Measurements from ENCODE around the gene POU3F3.

POU3F3 gene

DNA sequence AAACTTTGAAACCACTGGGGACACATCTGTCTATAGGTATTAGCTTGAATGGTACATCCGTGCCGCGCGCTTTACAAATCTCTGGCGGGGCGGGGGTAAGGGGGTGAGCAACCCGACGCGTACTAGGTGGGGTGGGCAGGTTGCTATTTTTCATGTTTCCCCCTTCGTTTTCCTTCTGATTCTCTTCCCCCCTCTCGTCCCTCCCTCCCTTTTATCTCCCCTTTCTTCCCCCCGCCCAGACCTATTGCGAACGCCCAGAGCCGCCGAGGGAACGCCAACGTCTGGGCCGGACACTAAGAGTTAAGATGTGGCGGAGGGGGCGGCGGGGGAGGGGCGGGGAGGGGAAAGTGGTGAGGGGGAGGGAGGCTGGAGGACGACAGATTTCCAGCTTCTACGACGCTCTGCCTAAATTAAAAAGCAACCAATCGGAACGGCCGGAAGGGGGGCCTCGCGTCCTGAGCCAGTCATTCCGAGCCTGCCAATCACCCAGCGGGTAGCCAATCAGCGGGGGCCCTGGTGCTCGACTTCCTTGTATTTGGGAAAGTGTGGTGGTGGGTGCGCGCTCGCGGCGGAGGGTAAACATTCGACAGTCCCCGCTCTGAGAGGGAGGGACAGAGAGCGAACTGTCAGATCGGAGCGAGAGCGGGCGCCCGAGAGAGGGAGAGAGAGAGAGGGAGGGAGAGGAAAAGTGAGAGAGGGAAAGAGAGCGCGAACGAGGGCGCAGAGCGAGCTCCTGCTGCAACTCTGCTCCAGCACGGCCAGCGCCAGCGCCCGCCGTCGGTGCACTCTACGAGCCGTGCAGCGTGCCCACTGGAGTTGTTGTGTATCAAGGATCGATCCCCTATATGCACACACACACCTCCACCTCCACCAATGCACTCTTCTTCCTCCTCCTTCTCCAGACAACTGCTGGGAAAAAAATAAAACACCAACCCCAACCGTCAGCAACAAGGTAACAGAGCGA is at the start of gene POU3F3:
POU3F3 (plus strand) TSS at position 582 of the 964 bp plus-strand sequence. CDS start 1,396 bp downstream, outside the sequence.
- no peak for FAIRE-seq

DNA sequence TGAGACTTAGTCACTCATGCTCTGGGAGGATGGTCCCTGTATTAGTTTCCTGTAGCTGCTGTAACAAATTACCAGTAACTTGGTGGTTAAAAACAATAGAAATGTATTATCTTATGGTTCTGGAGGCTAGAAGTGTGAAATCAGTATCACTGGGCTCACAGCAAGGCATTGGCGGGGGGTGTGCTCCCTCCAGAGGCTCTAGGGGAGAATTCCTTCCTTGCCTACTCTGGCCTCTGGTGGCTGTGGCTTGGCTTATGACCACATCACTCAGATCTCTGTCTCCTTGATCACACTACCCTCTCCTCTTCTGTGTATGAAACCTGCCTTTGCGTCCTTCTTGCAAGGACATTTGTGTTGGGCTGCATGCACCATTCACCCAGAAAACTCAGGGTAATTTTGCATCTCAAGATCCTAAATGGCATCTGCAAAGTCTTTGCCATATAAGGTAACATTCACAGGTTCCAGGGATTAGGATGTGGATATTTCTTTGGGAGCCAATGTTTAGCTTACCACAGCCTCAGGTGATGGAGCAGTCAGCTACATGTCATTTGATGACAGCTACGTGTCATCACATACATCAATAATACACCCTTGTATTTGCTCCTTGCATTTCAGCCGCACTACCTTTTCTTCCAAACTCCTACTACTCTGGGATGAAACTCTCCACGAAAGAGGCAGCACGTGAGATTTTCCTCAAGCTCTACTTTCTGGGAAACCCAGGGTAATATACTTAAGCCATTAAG is 49.6 kb upstream of the POU3F3 start:
- no peak for FAIRE-seq

DNA sequence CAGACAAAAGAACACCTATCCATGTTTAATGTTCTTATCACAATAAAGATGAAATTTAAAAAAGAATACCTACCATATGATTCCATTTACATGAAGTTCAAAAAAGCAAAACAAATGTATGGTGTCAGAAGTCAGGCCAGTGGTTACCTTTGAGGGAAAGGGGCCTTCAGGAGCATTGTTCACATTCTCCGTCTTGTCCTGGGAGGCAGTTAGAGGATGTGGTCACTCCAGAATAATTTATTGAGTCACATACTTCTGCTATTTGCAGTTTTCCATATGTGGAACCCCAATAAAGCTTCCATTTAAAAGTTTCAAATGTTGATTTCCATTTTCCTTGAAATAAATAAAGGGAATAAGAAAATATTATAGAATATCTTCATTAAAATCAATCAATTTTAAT is 41.6 kb upstream of the POU3F3 start:
- FAIRE-seq, result no peak

DNA sequence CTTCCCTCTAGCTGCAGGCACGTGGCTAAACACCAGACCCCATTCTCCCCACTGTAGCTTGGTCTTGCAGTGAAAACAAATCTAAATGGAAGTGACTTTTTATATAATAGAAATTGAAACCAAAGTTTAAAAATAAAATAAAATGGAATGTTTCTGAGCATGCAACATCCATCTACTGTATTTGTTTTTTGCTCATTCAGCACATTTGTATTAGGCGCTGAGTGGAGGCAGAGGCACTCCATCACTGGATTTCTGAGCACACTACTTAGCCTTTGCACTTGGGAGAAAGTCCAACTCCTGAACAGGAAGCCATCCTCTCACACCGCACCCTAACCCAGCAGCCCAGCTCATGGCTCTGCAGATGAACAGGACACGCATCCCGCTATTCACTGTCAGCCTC is 37.8 kb upstream of the POU3F3 start:
- no peak for FAIRE-seq

DNA sequence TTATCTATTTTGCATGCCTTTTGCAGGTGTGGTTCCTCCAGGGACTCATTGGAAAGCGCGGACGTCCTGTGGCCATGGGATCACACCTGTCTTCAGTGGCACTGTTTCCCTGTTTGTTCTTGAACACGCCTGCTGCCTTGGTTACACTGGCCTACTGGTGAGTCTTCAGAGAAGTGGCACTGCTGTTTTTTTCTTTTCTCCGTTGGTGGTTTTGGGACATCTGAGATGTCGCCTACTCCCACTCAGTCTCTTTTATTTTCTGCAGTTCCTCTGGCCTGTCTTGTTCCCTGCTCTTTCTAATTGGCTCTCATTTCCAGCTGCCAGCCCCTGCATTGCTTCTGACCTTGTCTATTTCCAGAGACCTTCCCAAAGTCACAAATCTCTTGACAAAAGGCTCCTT is 35.7 kb upstream of the POU3F3 start:
- no peak for FAIRE-seq

DNA sequence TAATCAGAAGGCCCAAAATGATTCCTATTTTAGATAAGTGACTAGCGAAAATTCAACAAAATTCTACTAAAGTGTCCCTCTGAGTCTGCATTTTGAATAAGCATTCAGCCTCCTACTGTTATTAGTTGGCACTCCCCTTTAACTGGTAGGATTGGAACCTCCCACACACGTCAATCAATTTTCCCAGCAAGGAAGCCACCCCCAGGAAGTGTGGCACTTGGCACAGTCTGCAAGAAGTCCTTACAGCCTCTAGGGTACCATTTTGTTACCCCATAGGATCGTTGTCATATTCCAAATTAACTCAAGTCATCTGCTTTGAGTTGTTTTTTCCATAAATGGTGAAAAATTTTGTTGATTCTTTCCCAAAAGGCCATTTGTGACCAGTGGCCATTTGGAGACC is 33.8 kb upstream of the POU3F3 start:
- FAIRE-seq, result no peak

DNA sequence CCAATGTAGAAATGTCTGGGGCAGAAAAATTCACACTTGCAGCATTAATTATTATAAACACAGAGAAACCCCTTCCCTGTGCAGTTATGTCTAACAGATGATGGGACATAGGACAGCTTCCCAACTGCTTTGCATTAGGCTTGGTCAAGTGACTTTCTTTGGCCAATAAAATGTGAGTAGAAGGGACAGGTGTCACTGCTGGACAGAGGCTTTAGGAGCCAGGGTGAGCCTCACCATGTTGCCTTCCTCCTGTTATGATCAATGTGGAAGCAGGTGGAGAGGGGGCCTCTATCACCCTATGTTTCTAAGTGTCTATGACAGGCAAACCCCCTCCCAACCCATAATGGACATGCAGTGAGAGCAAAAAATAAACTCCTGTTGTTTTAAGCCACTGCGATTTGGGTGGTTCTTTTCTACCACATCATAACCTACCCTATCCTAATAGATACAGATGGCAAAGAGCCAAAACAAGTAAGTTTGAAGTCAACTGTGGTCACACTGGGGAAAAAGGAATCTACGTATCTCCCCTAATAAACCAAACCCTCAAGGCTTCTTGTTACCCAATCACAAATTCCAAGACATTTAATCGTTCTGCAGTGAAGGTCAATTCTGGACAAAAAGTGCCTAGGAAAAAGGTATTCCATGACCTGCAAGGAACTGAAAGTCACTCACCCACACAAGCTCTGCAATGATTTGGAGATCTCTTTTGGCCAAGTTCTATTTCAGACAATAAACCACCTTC is 28.6 kb upstream of the POU3F3 start:
- no peak for FAIRE-seq

DNA sequence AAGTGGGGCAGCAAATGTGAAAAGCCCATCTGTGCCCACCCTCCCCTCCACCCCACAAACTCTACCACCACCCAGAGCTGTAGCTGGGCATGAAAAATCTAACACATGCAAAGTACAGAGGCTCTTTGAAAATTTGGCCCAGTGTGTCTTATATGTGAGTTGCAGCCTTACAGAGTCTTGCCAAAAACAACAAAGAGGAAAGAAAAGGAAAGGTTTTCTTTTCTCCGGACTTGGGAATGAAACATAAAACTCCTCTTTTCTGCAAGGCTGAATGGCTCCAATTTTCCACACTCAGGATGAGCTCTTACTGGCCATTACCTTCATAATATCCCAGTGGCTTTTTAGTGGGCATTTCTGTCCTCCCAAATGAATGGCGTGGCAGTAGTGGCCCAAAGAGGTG is 27.9 kb upstream of the POU3F3 start:
- no peak for FAIRE-seq

DNA sequence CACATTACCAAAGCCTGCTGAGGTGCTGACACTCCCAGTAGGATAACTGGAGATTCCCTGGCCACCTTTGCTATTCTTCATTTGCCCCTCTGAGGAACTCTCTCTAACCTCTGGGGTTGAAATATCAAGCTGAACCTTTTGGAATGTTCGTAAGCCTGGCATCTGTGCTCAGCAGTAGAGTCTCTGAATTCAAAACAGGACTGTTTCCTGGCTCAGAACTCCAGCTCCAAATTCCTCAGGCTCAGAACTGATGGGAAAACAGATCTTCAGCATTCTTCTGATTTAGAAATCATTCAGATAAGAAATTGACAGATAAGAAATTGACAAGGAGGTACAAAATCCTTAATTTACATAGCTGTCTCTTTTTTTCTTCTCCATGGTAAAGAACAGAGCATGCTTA is 22.2 kb upstream of the POU3F3 start:
- FAIRE-seq, result no peak

DNA sequence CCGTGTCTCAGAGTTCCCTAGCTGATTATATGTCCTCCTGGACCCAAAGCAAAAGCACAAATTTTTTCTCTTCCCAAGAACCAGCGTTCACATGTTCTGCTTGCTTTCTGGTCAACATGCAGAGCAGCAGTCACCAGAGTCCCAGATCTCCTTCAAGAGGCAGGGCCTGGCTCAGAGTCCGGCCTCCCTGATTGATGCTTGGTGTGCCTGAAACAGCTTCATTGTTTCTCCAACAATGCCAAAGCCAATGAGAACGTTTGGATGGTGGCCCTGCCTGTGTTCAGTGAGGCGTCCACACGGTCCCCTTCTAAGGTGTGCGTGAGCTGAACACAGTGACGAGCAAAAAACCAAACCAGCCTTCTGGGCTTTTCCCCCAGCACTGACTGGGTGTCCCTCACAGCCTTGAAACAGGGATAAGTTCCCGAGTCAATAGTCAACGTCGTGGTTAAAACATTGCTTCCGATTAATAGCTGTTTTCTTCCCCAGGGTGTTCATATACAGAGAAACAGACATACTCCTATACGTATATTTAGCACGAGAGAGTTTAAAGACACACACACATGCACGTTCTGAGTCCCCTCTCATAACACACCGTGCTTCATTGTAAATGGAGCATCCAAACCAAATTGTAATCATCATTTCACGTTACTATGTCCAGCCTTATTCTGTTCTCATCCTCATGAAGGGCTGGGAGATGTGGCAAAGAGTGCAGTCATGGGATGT is 19.3 kb upstream of the POU3F3 start:
- no peak for FAIRE-seq

DNA sequence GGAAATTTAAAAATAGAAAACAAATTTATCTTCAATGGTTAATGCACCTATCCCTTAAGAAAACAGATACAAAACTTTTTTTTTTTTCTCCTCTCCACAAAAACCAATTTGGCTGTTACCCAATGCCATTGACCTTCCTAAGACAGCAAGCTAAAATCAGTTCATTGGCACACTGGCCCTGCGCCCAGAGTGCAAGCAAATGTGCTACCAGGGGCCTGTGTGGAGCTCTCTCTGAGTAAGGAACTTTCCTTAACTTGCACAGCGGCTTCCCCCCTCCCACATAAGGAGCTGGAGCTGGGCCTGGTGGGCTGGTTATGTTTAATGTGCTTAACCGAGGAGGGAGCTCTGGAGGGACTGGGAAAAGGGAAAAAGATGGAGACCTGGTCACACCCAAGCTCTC is 17.6 kb upstream of the POU3F3 start:
- no peak for FAIRE-seq

DNA sequence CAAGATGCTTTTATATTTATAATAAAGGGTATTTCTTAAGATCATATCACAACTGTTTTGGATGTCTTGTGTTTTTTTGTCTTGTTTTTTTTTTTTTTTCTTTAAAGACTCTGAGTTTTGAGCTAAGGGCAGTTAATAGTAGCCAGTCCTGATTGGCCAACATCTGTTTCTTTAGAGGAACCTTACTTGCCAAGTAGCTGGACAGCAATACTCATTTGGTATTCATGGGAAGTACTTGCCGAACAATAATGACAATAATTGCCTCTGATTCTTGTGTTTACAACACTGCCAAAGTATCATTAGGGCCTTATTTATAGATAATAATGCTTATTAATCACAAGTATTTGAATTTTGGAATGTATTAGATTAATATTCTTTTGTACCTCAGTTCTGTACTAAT is 17.1 kb upstream of the POU3F3 start:
- no peak for FAIRE-seq

DNA sequence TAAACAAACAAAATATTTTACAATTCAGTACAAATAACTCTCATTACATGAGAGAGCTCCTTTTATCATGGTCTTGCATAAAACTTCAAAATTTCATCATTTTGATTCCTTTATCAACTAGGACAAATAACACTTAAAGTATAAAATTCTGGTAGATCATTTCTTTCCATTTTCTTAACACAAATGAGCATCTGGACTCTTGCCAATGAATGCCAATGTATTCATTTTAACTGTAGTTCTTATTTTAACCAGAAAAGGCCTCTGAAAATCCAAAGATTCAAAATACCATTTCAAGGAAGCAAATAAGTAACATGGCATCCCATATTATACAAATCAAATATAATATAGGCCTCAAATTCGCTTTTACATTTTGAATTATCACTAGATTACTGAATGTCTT is 13.8 kb upstream of the POU3F3 start:
- no peak for FAIRE-seq

DNA sequence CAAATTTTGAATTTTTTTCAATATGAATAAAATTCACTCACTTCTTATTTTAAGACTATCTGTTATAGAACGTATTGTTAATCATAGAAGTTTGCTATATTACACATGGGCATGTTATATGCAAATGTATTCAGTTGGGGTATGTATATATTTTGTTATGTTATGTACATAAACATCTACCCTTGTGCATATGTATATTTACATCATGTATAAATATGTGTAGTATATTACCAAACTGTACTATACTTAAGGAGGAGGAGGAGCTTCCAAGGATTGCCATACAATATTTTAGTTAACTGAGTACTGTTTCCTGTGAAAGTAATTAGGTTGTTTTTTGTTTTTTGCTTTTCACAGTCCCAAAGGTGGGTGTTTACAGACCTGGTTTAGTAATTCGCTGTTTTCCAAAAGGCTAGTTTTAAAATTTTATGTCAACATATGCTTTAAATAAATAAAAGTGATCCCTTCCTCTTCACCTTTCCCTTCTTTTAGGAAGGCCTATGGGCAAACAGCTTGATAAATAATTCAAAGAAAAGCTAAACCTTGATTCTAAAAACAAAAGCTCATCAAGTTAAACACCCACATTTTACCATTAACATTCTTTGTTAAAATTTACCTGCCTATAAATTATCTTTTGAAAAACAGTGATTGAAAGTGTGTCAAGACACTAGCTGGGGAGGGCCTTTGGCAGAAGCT is 12.9 kb upstream of the POU3F3 start:
- FAIRE-seq, result no peak

DNA sequence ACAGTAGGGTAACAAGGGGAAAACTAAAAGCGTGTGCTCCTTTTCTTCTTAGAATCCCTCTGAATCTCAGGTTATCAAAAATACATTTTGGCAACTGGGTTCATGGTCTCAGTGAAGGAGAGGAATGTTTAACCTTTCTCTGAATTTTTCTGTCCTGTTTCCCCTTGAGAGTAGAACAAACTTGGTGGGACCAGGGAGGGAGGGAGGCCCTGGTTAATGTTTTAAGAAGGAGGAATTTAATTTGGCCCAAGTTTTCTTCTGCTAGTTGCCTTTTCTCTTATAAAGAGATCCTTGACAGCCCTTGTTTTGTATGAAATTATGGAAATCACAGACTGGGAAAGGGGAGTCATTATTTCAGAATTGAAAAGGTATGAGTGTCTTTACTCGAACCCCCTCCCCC is 12.2 kb upstream of the POU3F3 start:
- FAIRE-seq, result no peak

DNA sequence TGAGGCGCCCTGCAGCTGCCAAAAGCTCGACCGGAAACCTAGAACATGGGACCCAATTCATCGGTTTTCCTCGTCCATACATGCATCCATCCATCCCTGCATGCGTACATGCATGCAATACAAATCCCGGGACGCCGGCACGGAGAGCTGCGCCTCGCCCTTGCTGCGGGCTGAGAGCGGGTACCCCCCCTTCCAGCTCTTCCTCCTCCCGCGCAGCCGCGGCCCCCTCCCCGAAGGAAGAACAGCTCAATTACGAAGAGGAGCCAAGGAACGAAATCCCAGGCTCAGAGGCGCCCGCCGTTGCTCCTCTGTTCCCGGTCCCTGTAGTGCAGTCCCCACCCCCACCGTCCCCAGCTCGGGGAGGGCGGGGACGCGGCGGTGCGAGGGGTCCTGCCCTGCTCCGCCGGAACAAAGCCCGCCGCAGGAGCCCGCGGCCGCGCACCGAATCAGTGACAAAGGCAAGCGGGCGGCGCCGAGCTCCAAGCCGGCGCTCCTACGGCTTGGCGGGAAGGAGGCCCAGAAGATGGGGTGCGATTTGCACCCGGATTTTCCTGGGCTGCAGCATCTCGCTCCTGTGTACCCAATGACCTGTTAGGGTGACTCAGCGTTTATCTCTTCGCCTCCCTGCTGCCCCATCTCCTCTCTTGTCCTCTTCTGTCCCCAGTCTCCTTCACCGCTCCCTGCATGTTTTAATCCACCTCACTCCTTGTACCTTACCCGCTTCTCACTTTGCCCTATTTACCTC is 8.9 kb upstream of the POU3F3 start:
- no peak for FAIRE-seq

DNA sequence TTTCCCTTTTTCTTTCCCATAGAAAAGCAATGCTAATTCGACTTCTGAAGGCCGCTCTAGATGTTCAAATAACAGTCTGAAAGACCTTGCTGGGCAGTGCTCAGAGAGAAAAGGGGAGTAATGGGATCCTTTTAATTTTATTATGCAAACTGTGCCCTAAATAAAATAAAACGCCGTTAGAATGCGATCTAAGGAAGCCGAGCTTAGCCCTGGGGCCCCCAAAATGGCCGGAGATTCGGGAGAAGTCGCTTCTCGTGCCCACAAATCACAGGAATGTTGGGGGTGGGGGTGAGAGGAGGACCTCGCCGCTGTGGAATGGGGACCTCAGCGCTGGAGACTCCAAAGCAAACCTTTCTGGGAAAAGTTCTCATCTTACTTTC is 8.4 kb upstream of the POU3F3 start:
- FAIRE-seq, result no peak

DNA sequence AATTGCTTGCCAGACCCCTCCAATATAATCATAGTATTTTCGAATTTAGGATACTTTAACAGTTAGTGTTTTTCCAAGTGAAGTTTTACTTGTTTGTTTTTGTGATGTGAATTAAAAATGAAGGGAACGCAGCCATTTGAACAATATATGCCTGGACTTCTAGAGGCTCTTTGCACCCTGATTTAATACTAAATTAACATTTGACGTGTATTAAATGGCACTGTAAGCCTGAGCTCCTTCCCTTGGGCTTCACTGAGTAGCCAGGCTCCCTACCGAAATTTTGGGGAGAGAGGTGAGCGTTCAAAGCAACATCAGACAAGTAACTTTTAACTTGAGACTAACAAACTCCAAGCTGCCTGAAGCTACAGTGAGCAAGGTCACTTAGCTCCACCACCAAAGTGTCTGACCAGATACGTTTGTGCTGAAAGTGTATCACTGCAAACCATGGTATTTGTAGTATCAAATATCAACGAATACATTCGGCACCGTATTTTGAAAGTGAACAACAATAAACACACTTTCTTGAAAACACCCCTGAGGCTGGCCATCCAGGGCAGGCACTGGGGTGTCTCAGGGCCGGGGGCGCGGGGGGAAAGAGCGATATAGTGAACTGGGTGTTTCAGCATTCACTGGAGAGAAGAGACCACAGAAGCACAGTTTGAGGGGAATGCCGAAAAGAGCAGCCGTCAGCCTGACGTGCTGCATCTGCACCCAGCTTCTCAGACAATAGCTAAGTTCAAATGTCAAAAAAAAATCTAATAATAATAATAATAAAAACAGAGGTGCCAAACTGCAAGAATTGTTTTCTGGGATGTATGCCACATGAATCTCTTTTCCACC is 7.7 kb upstream of the POU3F3 start:
- FAIRE-seq, result no peak

DNA sequence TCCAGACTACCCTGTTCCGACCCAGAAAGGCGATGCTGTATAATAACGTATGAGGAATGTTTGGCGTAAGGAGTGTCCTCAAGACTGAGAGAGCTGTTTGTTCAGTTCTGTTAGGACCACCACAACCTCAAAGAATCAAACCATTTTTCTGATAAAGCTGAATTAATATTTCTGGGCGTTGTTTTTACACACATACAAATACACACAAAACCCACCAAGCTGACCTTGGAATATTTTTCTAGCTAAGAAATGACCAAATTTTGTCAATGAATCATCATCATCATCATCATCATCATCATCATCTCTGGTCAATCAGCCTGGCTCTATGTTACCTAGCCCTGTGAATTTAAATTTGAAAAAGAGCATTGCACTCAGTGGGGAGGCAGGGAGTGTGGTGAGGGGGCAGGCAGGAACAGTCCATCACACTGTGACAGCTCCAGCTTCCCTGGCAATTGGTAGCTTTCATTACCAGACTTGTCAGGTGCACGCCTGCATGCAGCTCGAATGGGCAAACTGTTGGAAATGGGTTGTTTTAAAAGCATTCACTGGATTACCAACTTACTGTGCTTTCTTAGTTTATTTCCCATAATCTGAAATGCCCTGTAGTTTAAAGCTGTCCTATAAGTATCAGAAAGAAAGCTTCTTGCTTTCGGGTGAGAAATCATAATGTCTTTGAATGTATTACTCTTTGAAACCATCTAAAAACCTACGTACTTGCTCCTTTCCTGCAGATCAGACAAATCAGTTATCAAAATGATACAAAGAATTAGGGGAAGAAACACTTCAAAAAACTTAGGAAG is 6.9 kb upstream of the POU3F3 start:
- FAIRE-seq, result no peak
